Erythroblast (primary cell): ENCODE results near the gene CACNA1H.

Experiments used
- DNase-seq, 2 experiments: peaks; one replicate each; lab custom pipeline; 2025; lab: John Stamatoyannopoulos, UW
- GATA1 ChIP-seq: IDR thresholded peaks from 2 replicates; pipeline ENCODE4 v1.6.1; 2011; ENCODE audit warnings: low read depth, mild to moderate bottlenecking, control low read depth, low read length, moderate library complexity
- POLR2A ChIP-seq: IDR thresholded peaks from 2 replicates; pipeline ENCODE4 v1.6.1; 2011; ENCODE audit warnings: mild to moderate bottlenecking, low read length

Gene CACNA1H

DNA sequence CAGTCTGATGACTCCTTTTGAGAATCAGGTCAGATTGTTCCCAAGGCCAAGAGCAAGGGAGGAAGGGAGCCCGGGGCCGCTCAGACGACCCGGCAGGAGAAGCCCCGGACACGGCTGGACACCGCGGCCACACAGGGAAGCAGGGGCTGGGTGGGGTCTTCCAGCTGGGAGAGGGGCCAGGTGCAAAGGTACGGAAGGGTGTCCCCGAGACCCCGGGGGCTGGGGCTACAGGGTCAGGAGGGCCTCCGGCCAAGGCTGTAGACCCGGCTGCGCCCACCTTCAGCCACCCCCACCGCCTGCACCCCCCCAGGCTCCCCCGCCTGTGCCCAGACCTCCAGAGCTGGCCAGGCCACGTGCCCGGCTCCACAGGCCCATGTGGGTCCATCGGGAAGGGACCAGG is 35.0 kb upstream of the CACNA1H start:
- DNase-seq: no peak
- TF ChIP-seq GATA1 (no peak), POLR2A (no peak)

DNA sequence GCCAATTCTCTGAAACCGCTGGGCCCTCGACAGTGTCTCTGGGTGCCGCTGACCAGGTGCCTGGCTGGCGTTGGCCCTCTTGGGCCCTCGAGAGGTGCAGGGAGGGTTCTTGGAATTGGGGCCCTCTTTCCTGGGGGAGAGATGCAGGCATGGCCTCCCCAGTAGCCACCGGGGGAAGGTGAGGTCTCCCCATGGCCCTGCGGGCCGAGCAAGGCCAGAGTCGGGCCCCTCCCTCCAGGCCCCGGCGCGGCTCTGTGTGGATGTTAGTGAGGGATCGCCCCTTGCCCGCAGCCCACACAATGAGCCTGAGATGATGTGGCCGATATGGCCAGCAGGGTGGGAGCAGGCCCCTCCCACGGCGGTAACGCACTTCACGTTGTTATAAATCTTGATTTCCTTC is 33.8 kb upstream of the CACNA1H start:
- TF ChIP-seq POLR2A (no peak), GATA1 (no peak)
- DNase-seq: no peak

DNA sequence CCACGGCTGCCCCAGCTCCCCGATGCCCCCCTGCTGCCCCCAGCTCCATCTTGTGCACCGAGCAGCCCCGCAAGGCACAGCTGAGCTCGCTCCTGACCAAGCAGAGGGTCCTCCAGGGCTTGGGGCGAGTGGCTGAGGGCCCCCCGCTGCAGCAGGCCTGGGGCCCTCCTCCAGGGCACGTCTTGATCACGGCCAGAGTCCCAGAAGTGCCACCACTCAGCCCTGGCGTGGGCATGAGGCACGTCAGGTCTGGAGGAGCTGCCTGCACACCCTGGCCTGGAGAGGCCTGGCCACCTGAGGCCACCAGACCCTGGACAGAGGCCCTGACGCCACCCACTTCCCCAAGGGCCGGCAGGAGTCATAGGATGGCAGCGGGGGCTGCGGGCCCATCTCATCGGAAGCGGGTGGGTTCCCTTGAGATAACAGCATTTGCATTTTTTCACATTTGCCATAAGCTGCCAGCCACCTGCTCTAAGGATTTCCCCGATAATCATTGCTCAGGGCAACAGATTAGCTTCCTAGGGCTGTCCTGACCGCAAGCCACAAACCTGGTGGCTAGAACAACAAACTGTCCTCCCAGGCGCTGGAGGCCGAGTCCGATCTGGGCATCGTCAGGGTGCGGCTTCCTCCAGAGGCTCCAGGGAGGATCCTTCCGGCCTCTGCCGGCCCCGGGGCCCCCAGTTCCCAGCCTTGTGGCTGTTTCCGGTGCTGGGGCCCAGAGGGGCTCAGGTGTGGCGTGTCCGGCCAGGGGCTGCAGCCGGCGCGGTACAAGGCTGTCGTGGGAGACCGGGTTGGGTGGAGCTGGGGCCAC is 32.9 kb upstream of the CACNA1H start:
- no peak for DNase-seq
- no peak for TF ChIP-seq GATA1
- no peak for TF ChIP-seq POLR2A

DNA sequence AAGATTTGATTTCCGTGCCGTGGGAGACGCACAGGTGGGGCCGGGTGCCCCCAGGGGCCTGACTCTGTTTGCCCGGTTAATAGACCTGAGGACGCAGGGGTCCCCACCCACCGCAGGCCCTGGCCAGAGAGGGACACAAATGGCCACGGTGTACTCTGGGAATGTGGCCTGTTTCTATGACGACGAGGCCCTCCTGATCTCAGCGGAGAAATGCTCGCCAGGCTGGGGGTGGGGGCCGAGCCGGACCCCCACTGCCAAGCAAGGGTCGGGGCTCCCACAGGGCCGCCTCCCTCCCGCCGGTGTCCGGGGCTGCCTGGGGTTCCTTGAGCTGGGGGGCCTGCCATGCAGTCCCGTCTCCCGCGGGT is 32.3 kb upstream of the CACNA1H start:
- DNase-seq: no peak
- no peak for TF ChIP-seq POLR2A
- no peak for TF ChIP-seq GATA1

DNA sequence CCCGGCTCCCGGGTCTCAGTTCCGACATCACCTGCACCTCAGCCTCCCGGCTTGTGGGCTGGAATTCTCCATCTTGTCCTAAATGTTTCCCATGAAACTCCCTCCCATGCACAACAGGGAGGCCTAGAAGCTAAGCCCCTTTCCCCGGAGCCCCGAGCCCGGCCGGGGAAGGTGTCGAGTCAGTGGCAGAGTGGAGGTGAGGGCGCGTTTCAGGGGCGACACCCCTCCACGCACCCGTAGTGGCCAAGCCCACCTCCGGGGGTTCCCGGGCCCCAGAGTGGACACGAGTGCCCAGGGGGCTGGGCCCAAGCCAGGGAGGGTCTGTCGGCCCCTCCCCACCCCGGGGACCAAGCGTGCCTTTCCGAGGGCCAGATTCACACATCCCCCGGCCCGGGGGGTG is 31.9 kb upstream of the CACNA1H start:
- TF ChIP-seq GATA1 (no peak), POLR2A (no peak)
- no peak for DNase-seq

DNA sequence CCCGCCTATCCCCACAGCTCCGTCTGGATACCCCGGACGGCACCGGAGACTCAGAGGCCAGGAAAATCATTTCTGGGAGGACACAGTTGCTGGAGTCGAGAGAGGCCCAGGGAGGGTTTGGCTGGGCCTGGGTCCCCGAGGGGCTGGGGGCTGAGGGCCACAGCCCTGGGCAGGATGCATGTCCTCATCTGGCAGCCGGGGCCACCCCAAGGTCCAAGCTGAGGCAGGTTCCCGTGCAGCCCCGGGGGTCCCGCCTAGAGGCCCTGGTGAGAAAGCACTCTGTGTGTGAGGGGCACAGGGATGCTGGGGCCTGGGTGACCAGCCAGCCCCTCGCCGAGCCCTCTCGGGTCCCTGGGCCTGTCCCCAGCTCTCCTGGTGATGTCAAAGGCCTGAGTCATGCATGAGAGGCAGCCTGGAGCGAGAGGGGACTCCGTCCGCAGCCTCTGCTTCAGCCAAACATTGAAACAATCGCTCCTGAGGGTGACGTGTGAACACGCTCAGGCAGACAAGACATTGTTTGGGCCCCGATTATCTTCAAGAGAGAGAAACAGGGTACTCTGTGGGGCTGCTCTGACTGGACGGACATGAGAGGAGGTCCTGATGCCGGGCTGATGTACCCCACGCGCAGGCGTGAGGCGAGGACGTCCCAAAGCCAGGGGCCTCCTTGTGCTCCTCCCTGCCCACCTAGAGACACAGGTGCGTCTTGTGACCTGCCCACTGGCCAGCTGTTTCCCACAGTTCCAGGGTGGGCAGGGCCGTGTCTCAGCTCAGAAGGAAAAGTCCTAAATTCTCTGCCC is 31.1 kb upstream of the CACNA1H start:
- TF ChIP-seq POLR2A (no peak), GATA1 (no peak)

DNA sequence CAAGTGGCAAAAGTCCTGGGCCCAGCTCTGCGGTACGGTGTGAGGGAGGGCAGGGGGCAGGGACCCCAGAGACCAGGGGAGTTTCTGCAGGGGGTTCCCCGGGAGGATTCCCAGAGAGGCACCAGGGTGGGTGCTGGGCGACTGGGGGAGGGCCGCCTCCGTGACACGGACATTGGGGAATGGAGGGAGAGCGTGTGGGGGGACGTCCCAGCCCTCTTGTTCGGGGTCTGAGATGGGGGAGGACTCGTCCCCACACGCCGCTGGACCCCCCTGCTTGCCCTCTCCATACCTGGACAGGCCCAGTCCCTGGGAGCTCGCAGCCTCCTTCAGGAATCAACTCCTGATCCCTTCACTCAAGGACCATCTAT is 30.5 kb upstream of the CACNA1H start:
- TF ChIP-seq GATA1: no peak
- TF ChIP-seq POLR2A: no peak
- DNase-seq: no peak

More for the DNA sequence above, 31.1 kb upstream of the CACNA1H start:
- no peak for DNase-seq

DNA sequence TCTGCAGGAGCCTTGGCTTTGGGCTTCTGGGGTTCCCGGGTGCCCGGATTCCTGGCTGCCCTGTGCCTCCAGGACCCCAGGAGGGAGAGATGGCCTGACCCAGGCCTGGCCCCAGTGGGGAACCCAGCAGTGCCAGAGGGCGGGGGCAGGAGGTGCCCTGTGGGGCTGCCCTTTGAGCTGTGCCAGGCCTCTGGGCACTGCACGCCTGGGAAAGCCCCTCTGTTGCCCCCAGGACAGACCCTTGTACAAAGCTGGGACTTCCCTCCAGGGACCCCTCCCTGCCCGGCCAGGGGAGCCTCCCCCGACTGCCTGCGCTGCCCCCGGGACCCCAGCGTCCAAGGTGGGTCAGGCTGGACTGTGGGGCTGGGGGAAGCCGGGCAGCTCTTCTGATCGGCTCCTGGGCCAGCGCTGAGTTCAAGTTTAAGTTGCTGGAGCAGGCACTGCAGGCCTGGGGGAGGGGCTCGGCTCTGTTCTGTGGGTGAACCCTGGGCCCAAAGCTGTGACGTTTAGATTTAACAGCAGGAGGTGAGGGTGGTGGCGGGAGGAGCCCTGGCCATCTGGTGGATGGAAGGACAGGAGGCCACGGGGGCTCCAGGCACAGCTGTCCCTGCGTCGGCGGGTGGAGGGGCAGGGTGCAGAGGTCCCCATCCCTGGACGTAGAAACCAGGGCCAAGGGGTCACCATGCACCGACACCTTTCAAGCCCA is 29.2 kb upstream of the CACNA1H start:
- no peak for TF ChIP-seq POLR2A
- no peak for TF ChIP-seq GATA1
- no peak for DNase-seq

DNA sequence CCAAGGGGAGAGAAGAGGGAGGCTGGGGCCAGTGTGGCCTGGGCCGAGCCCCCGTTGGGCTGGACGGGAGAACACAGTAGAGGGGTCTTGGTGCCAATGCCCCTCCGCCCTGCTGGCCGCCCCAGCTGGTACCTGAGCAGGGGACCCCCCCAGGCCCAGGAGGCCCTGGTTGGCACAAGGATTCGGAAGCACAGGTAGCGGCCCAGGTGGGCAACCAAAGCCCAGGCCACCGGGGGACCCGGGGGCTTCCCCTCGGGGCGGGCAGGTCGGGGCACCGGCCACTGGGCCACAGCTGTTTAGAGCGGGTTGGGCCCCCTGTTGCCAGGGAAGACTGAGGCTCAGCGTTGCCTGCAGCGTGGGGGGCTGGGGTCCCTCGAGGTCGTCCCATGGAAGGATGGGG is 28.6 kb upstream of the CACNA1H start:
- no peak for TF ChIP-seq GATA1
- no peak for TF ChIP-seq POLR2A
- DNase-seq: no peak

DNA sequence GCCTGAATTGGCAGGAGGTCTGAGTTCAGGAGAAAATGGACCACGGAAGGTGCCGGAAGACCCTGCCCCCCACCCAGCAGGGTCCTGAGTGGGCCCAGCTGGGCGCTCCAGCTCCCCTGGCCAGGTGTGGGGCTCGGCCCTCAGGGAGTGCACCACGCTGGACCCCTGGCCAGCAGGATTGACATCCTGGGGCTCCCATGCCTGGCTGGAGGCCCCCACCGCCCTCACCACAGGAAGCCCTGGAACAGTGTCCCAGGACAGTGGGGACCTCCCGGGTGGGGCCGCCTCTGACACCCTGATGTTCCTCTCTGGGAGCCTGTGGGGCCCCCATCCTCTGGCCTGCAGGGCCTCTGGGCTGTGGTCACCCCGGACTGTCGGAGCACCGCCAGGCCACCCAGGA is 28.1 kb upstream of the CACNA1H start:
- TF ChIP-seq GATA1 (no peak), POLR2A (no peak)
- DNase-seq: no peak

DNA sequence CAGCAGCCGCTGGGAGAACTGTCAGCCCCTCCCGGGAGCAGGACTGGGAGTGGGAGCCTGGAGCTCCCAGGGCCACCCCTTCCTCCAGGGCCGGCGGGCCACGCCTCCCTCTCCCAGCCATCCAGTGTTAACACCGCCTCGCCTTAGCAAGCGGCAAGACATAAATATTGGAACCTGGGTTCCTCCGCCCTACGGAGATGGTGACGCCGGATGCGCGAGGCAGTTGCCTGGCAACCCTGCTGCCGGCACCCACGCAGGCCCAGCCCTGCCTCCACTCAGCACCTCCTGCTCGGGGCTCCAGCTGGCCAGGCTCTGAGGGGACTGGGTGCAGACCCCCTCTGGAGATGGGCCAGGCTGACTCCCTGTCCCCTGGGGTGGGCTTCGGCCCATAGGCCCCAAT is 27.4 kb upstream of the CACNA1H start:
- TF ChIP-seq POLR2A (no peak), GATA1 (no peak)
- DNase-seq: no peak

DNA sequence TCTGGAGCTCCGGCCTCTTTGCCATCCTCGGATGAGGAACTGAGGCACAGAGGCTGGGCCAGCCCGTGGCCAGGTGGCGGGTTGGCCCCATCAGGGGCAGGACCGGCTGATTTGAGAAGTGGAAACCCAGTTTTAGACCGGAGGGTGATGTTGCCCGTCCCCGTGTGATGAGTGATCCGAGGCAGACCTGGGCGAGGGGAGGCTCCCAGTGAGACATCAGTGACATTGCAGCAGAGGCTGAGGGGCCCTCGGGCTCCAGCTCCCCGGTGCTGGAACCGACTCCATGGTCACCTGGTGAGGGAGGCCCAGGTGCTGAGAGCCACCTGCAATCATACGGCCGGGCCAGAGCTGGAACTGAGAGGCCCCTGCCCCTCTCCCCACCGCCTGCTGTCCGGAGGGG is 26.9 kb upstream of the CACNA1H start:
- TF ChIP-seq POLR2A (no peak), GATA1 (no peak)
- no peak for DNase-seq

DNA sequence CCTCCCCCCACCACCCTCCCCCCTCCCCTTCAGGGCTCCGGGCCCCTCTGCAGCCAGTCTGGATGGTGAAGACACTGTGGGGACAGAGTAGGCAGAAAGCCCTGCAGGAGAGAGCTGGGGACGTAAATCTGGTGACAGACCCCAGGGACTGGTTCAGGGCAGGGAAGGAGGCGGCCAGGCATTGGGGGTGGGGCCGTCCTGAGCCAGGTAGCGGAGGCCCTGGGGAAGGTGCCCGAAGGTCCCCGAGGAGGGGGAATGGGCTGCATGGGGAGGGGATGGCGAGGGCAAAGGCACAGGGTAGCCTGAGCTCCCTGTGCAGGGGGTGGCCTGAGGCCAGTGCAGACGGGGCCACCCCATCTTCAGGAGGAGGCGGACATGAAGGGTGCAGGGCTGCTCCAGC is 26.3 kb upstream of the CACNA1H start:
- no peak for DNase-seq
- TF ChIP-seq GATA1 (no peak), POLR2A (no peak)

DNA sequence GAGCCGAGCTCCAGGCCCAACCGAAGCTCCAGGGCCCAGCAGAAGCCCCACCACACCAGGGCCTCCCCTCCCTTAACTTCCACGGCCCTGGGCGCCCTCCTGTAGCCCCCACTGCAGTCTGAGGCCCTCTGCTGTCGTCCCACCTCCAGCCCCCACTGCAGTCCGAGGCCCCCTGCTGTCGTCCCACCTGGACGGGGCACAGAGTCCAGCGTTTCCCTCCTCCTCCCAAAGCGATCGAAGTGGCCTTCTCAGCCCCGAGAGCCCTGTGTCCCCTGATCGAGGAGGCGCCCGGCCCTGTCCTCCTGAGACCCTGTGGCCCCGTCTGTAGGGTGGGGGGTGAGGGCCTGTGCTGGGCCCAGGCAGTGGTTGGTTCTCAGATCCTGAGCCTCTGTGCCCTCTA is 25.8 kb upstream of the CACNA1H start:
- no peak for TF ChIP-seq POLR2A
- no peak for TF ChIP-seq GATA1
- no peak for DNase-seq
